ENCODE measurements around the gene FNDC3B. TPM values are rescaled to one million over a fixed set of nuclear protein-coding genes. Genes with fewer than 3 reads are reported as not detected.

The FNDC3B gene
- total RNA-seq, 4 donors from 2014 or later, result 131 to 179 (median 170) TPM

DNA sequence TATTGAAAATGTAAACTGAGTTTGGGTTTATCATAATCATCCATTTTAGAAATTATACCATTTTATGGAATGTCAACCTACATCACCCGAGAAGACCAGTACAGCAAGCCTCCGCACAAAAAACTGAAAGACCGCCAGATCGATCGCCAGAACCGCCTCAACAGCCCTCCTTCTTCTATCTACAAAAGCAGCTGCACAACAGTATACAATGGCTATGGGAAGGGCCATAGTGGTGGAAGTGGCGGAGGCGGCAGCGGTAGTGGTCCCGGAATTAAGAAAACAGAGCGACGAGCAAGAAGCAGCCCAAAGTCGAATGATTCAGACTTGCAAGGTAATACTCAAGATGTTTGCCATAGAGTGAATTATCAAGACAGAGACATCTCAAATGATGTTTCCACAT, 211.8 kb downstream of the FNDC3B start:
- TF ChIP-seq, protein P1, sequence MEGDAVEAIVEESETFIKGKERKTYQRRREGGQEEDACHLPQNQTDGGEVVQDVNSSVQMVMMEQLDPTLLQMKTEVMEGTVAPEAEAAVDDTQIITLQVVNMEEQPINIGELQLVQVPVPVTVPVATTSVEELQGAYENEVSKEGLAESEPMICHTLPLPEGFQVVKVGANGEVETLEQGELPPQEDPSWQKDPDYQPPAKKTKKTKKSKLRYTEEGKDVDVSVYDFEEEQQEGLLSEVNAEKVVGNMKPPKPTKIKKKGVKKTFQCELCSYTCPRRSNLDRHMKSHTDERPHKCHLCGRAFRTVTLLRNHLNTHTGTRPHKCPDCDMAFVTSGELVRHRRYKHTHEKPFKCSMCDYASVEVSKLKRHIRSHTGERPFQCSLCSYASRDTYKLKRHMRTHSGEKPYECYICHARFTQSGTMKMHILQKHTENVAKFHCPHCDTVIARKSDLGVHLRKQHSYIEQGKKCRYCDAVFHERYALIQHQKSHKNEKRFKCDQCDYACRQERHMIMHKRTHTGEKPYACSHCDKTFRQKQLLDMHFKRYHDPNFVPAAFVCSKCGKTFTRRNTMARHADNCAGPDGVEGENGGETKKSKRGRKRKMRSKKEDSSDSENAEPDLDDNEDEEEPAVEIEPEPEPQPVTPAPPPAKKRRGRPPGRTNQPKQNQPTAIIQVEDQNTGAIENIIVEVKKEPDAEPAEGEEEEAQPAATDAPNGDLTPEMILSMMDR (IDR thresholded peaks at IDR 0.05; ENCODE audit: low read depth), result no peak

- TF ChIP-seq, protein P1 (IDR thresholded peaks at IDR 0.05; ENCODE audit: low read depth), result no peak
These were observed 213.8 kb downstream of the FNDC3B start for GRCh38 chr3:172253200-172253599.

DNA sequence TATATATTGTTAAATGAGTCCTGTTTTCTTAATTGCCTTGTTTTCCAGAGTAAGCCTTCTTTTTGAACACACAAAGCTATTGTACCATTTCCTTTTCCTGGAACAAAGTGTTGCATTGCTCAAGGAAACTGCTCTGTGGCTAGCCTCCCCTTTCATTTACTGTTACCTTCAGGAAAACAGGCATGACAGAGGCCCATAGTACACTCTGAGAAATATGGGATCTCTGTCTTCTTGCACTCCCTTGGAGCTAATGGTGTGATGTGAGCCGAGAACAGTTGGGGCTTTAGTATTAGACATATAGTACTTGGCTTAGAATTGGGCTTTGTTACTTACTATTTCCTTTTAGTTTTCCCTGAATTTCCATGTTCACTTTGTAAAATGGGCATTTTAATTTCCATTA, 215.2 kb downstream of the FNDC3B start:
- TF ChIP-seq, protein P1 (IDR thresholded peaks at IDR 0.05; ENCODE audit: low read depth), result no peak

DNA sequence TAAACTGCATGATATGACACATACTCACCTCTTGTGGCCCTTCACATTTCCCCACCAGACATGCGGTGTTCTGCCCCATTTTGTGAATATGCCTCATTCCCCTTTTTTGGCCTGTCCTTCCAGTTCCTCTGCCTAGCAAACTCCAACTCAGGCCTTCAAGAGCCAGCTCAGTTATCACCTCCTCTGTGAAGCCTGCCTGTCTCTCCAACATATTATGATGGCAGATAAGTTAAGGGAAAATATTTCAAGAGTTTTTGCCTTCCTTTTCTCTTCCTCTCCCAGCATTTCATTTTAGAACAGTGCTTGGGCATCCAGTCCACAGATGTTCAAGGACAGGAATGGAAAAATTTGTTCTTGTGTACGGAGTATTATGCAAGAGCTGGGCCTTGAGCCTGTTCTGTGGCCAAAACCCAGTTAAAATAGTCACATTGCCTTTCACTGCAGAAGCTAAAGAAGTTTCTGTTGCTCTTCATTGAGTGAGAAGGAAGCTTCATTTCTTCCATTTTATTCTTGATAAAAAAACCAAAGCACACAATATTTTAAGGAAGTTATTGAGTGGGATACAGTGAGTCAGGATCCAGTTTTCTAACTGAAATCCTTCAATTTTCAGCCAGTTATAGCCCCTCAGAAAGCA, 216.8 kb downstream of the FNDC3B start:
- TF ChIP-seq, protein P1 (IDR thresholded peaks at IDR 0.05; ENCODE audit: low read depth), result no peak

GRCh38 chr3:172257648-172258400, 218.4 kb downstream of the FNDC3B start:
- TF ChIP-seq, protein P1 (IDR thresholded peaks at IDR 0.05; ENCODE audit: low read depth), result no peak

DNA sequence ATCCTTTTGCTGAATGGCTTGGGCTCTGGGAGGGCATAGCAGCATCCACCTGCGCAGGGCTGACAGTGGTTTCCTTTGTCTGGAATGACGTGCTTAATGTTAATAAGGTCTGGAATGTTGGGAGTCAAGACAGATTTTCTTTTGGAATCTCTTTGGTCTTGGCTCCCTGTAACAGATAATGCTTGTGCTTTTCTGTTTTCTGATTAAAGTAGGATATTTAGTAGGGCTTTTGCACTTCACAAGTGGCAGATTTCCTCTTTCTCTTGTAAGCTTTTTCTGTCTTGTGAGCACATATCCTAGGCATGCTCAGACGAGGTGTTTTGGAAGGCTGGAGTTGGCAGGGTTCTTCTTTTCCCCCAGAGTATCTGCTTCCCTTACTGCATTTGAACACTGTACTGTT, 219.2 kb downstream of the FNDC3B start:
- TF ChIP-seq, protein P1 (IDR thresholded peaks at IDR 0.05; ENCODE audit: low read depth), result no peak

GRCh38 chr3:172259111-172259541, 219.7 kb downstream of the FNDC3B start:
- TF ChIP-seq, protein P1 (IDR thresholded peaks at IDR 0.05; ENCODE audit: low read depth), result no peak
